Endothelial cell of umbilical vein (primary cell): ENCODE measurements around the gene SUGCT. TPM values are rescaled to one million over a fixed set of nuclear protein-coding genes. Genes with fewer than 3 reads are reported as not detected.

Experiments used
- BruUV-seq: library from RNA; stranded (reverse); fragments of 400-500 nt; replicated peaks from 2 replicates; lab custom pipeline; 2021; lab: Mats Ljungman, UMichigan
- CTCF ChIA-PET: fragments of 300-600, 350-600 bp; sonication (Branson Sonifier 250); formaldehyde crosslinking; loops from one replicate; lab custom pipeline; 2021; ENCODE audit warnings: antibody characterized with exemption, inconsistent platforms; lab: Charles Lee
- POLR2A ChIA-PET: fragments of 300-600, 350-600 bp; sonication (Branson Sonifier 250); formaldehyde crosslinking; loops from one replicate; lab custom pipeline; 2021; ENCODE audit warnings: antibody characterized with exemption, inconsistent platforms; lab: Charles Lee
- DNase-seq: peaks from one replicate; pipeline ENCODE4 v3.0.0-alpha.2; 2011; ENCODE audit warnings: low read depth, low spot score
- FAIRE-seq: peaks from 2 replicates; lab custom pipeline; 2011; peaks lifted over from hg19 to GRCh38; lab: Jason Lieb, UNC
- H2AFZ ChIP-seq: 2 replicates; pipeline ENCODE4 v1.6.0; 2012; ENCODE audit warnings: low read depth, low read length, control low read depth, inconsistent platforms
- H3K27ac ChIP-seq: 2 replicates; pipeline ENCODE4 v1.5.1; 2011; ENCODE audit warnings: low read depth, mild to moderate bottlenecking, control low read depth, low read length, moderate library complexity; ENCODE audit not compliant: insufficient read depth
- H3K27me3 ChIP-seq, 2 experiments: 2 replicates each; pipeline versions ENCODE4 v1.6.0 to v1.6.1; 2011; ENCODE audit warnings: low read length in 2 of 2, mixed read lengths in 1 of 2; ENCODE audit not compliant: control insufficient read depth in 2 of 2, insufficient read depth in 2 of 2
- H3K36me3 ChIP-seq, 2 experiments: 2 replicates in 1 of 2; 3 replicates in 1 of 2; pipeline ENCODE4 v1.5.1; 2011; ENCODE audit warnings: low read length in 2 of 2, mild to moderate bottlenecking in 1 of 2, moderate library complexity in 1 of 2; ENCODE audit not compliant: control insufficient read depth in 2 of 2, insufficient read depth in 2 of 2; ENCODE audit errors: extremely low read depth in 1 of 2
- H3K4me1 ChIP-seq: 3 replicates; pipeline ENCODE4 v1.5.1; 2011; ENCODE audit warnings: mild to moderate bottlenecking, low read length; ENCODE audit not compliant: control insufficient read depth, insufficient read depth; ENCODE audit errors: extremely low read depth
- H3K4me2 ChIP-seq: 2 replicates; pipeline ENCODE4 v1.6.1; 2011; ENCODE audit warnings: low read length, control low read depth, mixed read lengths; ENCODE audit not compliant: insufficient read depth
- H3K4me3 ChIP-seq, 3 experiments: fragments of 200-600 bp in 1 of 3; sonication (generic), shearing (Covaris generic) in 1 of 3; replicated peaks in 1 of 3; 2 replicates each; pipeline ENCODE4 v1.5.1; 2011 to 2016; ENCODE audit warnings: control low read depth in 3 of 3, low read length in 3 of 3, mild to moderate bottlenecking in 2 of 3, inconsistent platforms in 1 of 3, low read depth in 1 of 3, moderate library complexity in 1 of 3; ENCODE audit not compliant: insufficient read depth in 1 of 3
- H3K79me2 ChIP-seq: 2 replicates; pipeline ENCODE4 v1.6.0; 2012; ENCODE audit warnings: low read length, inconsistent platforms; ENCODE audit not compliant: control insufficient read depth, insufficient read depth
- H3K9ac ChIP-seq: replicated peaks from 2 replicates; pipeline ENCODE3; 2011; ENCODE audit warnings: low read length, control low read depth; ENCODE audit not compliant: insufficient read depth; ENCODE audit errors: extremely low read depth
- H3K9me1 ChIP-seq: replicated peaks from 3 replicates; pipeline ENCODE4 v1.6.0; 2011; ENCODE audit warnings: mild to moderate bottlenecking, low read length; ENCODE audit not compliant: control insufficient read depth, insufficient read depth; ENCODE audit errors: extremely low read depth
- H3K9me3 ChIP-seq: replicated peaks from 2 replicates; pipeline ENCODE4 v1.5.1; 2012; ENCODE audit warnings: low read length, inconsistent platforms; ENCODE audit not compliant: control insufficient read depth, insufficient read depth
- H4K20me1 ChIP-seq: replicated peaks from 2 replicates; pipeline ENCODE3; 2011; ENCODE audit warnings: mild to moderate bottlenecking, low read length; ENCODE audit not compliant: control insufficient read depth, insufficient read depth; ENCODE audit errors: extremely low read depth
- EZH2 ChIP-seq: IDR thresholded peaks from 2 replicates; pipeline ENCODE4 v1.6.1; 2012; ENCODE audit warnings: borderline replicate concordance, low read depth, mild to moderate bottlenecking, moderate library complexity, low read length, inconsistent platforms; ENCODE audit not compliant: severe bottlenecking
- FOS ChIP-seq: IDR thresholded peaks from 2 replicates; pipeline ENCODE4 v1.6.1; 2011; ENCODE audit warnings: mild to moderate bottlenecking, low read length, moderate library complexity, borderline replicate concordance; ENCODE audit not compliant: insufficient read depth
- GATA2 ChIP-seq: IDR thresholded peaks from 2 replicates; pipeline ENCODE4 v1.7.0; 2011; ENCODE audit warnings: low read depth, mild to moderate bottlenecking, moderate library complexity, mixed read lengths, low read length; ENCODE audit not compliant: insufficient read length, insufficient read depth
- JUN ChIP-seq: IDR thresholded peaks from 2 replicates; pipeline ENCODE4 v1.6.1; 2011; ENCODE audit warnings: borderline replicate concordance, low read depth; ENCODE audit not compliant: insufficient read length, insufficient read depth
- MYC ChIP-seq: IDR thresholded peaks from one replicate; pipeline ENCODE4 v1.6.1; 2011; ENCODE audit warnings: mild to moderate bottlenecking, low read depth, low read length
- POLR2A ChIP-seq: IDR thresholded peaks from 2 replicates; pipeline ENCODE4 v1.6.1; 2012; ENCODE audit warnings: low read depth, mild to moderate bottlenecking, control low read depth, low read length
- POLR2AphosphoS5 ChIP-seq: IDR thresholded peaks from 2 replicates; pipeline ENCODE4 v1.6.1; 2012; ENCODE audit warnings: low read depth, mild to moderate bottlenecking, control low read depth, low read length, moderate library complexity; ENCODE audit not compliant: insufficient read depth
- dilution Hi-C: fragments of 300-500 bp; cut with MboI; formaldehyde crosslinking; loops from one replicate; pipeline ENCODE4 v1.15.0; 2019; ENCODE audit warnings: low sequenced_read_pairs; ENCODE audit not compliant: extremely low pct_ligation_motif_present
- intact Hi-C: fragments of 100-400 bp; cut with micrococcal nuclease; formaldehyde crosslinking; loops from one replicate; pipeline ENCODE4 v1.10.0; 2022
- polyA plus RNA-seq, 4 experiments: library from polyadenylated mRNA; depleted of rRNA in 3 of 4; stranded (reverse) in 3 of 4; unstranded in 1 of 4; fragments of >200 nt; gene quantifications; 2 replicates each; pipeline versions ENCODE4 v1.2.1 to v1.2.3, GENCODE V29; 2011 to 2012; ENCODE audit warnings: missing spikeins in 1 of 4
- total RNA-seq: library from RNA; stranded (reverse); gene quantifications from 2 replicates; pipeline ENCODE4 v1.2.3, GENCODE V29; 2021
- TF ChIP-seq, protein P1 (sequence below): IDR thresholded peaks from 2 replicates; pipeline ENCODE4 v1.6.1; 2011; ENCODE audit not compliant: insufficient read depth, insufficient read length
- TF ChIP-seq, protein P2 (sequence below), 2 donors: IDR thresholded peaks; 1 replicate in 1 of 2; 2 replicates in 1 of 2; pipeline ENCODE4 v1.5.1; 2011; ENCODE audit warnings: low read length in 2 of 2, mild to moderate bottlenecking in 2 of 2, moderate library complexity in 2 of 2, control low read depth in 1 of 2, inconsistent platforms in 1 of 2, low read depth in 1 of 2; ENCODE audit not compliant: insufficient read depth in 1 of 2; ENCODE audit errors: extremely low read depth in 1 of 2

Gene SUGCT
- total and polyA plus RNA-seq, 2 donors (not counting 3 experiments of a cell fraction or from before 2014, with no cell fraction given) = 1.2 to 1.4 TPM

DNA sequence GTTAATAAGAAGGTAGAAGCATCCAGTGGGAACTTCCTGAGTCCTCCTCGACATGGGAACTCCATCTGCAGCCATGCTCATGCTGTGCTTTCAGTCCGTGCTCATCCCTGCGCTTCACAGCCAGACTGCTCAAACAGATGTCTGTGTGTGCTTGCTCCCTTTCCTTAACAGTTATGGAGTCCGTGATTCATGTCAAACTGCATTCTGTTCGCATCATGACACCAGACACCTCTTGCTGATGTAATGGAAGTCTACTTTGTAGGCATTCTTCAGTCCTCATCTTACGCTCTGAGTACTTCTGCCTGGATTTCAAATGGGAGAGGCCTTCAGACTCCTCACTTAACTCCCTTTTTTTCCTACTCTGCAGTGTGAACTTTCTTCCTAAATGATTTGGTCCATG is 304.9 kb downstream of the SUGCT start:
- no peak overlapping the region for H2AFZ ChIP-seq
- CTCF ChIA-PET = interaction anchor here (0.6 kb wide), 1 partner anchor 207 kb away, joined by 3 read pairs; no protein-coding TSS in a partner anchor

More for the DNA sequence above, 304.9 kb downstream of the SUGCT start:
- Histone ChIP-seq H3K9me1 (no peaks in the 10 kb centered on the region), H3K4me2 (no peak overlapping the region), H3K79me2 (no peaks in the 10 kb centered on the region), H4K20me1 (no peaks in the 10 kb centered on the region), H3K4me1 (peaks cover 15% of the 10 kb centered on the region), H3K4me3 (no peak overlapping the region), H3K27me3 (no peaks in the 10 kb centered on the region), H3K36me3 (no peaks in the 10 kb centered on the region), H3K9me3 (no peaks in the 10 kb centered on the region), H3K27ac (no peak overlapping the region), H3K9ac (no peak overlapping the region)
- dilution Hi-C loops = no loop called here
- FAIRE-seq (no peak), DNase-seq (no peak)
- POLR2A ChIA-PET = no interaction called here
- BruUV-seq = no TSS peak
- intact Hi-C loops = no loop called here
- TF ChIP-seq EZH2 = no peak
- TF ChIP-seq JUN = no peak
- no peak for TF ChIP-seq GATA2
- no peak for TF ChIP-seq FOS
- TF ChIP-seq, protein P1, sequence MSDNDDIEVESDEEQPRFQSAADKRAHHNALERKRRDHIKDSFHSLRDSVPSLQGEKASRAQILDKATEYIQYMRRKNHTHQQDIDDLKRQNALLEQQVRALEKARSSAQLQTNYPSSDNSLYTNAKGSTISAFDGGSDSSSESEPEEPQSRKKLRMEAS = no peak
- TF ChIP-seq MYC = no peak
- TF ChIP-seq POLR2AphosphoS5 = no peak
- no peak for TF ChIP-seq POLR2A
- TF ChIP-seq, protein P2, sequence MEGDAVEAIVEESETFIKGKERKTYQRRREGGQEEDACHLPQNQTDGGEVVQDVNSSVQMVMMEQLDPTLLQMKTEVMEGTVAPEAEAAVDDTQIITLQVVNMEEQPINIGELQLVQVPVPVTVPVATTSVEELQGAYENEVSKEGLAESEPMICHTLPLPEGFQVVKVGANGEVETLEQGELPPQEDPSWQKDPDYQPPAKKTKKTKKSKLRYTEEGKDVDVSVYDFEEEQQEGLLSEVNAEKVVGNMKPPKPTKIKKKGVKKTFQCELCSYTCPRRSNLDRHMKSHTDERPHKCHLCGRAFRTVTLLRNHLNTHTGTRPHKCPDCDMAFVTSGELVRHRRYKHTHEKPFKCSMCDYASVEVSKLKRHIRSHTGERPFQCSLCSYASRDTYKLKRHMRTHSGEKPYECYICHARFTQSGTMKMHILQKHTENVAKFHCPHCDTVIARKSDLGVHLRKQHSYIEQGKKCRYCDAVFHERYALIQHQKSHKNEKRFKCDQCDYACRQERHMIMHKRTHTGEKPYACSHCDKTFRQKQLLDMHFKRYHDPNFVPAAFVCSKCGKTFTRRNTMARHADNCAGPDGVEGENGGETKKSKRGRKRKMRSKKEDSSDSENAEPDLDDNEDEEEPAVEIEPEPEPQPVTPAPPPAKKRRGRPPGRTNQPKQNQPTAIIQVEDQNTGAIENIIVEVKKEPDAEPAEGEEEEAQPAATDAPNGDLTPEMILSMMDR (IDR thresholded peaks at IDR 0.05; ENCODE audit: extremely low read depth in 1 of 2, insufficient read depth in 1 of 2, low read depth in 1 of 2, low read length in 2 of 2) = no peak
